SKM-1 treated with dmso at 0.1 percent for 144 hours (cell line): ENCODE data around the gene TRIM3.

Source experiments
- DNase-seq: peaks from one replicate; lab custom pipeline; 2025; ENCODE audit not compliant: unreplicated experiment; lab: John Stamatoyannopoulos, UW

Gene TRIM3

GRCh38 chr11:6481012-6481923 lies 7.5 kb upstream of the TRIM3 start, which contains the start of the genes ARFIP2 and TIMM10B:
Gene ARFIP2, minus strand, starts transcription at chr11:6481331. Its CDS starts 910 bp downstream, at chr11:6480421.
Gene TIMM10B, plus strand, starts transcription at chr11:6481501. Its CDS starts 16 bp downstream, at chr11:6481517.
- DNase-seq = peak; percentile 99

DNA sequence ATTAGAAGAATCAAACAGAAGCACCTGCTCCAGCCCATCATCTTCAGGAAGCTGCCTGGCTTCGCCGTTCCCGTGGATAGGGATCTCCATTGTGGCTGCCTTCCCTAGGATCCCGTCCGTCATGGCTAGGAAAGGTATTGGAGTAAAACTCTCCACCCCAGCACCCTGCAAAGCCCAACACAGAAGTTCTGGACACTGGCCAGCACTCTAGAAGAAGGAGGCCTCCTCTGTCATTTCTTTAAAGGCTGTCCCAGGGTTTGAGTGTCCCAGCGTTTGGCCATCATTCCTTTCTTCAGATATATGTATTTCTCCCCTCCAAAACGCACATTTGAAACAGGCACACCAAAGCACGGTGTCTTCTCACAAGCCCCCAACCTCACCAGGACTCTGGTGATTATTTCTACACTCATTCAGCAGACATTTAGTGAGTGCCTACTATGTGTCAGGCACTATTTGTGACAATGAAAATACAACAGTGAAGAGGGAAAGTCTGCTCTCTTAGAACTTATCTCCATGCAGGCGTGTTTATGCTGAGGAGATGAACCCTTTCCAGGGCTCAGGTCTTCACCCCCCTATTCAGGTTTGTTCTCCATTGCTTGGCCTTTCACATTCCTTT lies 6.7 kb upstream of the TRIM3 start:
- no peak for DNase-seq

DNA sequence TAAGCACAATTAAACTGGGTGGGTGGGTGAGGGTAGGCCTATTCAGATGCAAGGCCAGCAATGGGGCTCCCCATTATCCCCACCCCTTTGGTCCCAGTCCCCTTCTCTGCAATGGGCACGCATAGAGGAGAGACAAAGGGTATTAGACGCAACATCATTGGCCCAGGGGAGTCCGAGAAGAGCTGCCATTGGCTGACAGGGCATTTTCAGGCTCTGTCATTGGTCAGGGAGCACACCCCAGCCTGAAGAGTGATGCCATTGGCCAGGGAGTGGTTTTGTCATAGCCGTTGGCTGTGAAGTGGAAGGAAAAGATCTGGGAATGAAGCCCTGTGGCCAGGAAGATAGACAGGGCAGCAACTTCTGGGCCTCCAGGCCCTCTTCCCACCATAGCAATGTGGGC lies 2.8 kb upstream of the TRIM3 start:
- no peak for DNase-seq

DNA sequence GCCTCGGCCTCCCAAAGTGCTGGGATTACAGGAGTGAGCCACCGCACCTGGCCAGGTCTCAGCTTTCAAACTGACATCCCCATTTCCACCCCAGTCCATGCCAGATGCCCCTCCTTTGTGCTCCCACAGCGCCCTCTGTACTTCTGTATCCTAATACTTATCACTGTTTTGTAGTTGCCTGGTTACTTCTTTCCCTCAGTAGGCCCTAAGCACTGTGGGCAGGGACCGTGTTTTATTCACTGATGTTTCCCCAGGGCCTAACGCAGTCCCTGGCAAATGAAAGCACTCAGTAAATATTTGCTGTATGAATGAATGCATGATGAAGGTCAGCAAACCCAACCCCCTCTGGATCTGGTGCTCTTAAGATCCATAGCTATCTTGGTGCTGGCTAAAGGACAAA lies 2.2 kb upstream of the TRIM3 start:
- DNase-seq = peak; percentile 4

DNA sequence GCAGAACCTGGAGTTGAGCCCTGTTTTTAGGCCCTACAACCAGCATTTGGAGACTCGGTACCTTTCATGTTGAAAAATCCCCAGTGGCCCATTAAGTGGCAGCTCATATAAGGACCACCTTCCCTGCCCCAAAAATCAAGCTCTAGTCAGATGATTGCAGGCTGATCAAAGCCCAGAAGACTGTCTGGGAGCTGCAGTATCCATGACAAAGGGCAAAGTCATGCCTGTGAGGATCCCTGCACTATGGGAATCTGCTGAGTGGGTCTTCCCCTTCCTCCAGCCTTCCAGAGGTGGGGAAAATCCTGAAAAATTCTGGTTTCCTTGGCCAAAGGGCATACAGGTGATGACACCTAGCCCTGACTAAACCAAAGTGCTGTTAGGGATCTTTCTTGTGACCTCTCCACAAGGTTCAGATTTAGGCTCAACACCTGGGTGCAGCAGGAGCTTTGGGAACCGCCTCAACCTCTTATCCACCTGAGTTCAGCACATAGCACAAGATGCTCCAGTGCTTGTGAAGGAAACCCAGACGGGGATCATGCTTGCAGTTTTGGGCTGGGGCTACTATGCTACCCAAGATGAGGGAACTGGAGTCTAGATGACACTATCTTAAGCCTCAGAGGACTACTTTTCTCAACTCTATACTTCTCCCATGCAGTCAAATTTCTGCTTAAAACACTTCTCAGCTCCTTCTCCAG lies 1.2 kb upstream of the TRIM3 start:
- DNase-seq = no peak

DNA sequence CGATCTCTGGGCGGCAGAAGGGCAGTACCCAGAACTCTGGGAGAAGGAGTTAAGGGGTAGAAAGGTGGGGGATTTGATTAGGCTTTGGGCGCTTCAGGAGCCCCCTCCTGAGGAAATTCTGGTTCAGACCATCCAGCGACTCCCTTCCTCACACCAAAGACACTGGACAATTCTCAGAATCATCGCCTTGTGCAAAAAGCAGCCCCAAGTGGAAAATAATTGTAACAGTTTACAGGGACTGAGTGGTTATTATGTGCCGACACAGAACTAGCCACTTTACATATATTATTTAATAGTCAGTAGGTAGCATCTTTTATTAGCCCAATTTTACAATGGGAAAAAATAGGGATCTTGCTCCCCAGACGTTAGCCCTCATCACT lies 662 bp upstream of the TRIM3 start:
- DNase-seq = no peak

- no peak for DNase-seq
Observed at GRCh38 chr11:6472934-6473333, 807 bp downstream of the TRIM3 start.

DNA sequence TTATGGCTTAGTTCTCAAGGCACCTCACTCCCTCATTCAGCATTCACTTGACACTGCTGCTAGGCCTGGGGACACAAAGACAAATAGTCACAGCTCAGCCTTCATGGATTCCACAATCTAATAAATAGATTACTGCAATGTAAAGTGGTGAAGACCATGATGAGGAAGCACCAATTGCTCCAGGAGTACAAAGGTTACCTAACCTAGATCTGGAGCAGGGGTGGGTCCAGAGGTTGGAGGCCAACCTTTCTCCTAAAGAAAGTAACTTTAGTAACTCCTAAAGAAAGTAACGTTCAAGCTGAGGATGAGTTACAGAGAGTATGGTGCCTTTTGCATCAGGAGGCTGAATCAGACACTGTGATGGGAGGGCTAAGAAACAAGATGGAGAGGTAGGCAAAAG lies 4.1 kb downstream of the TRIM3 start:
- DNase-seq = no peak

GRCh38 chr11:6468712-6469495 lies 4.8 kb downstream of the TRIM3 start:
- peak; percentile 7 for DNase-seq

GRCh38 chr11:6459099-6459450 lies 14.7 kb downstream of the TRIM3 start:
- DNase-seq = no peak

- no peak for DNase-seq
Observed at GRCh38 chr11:6458352-6459098, 15.2 kb downstream of the TRIM3 start.

DNA sequence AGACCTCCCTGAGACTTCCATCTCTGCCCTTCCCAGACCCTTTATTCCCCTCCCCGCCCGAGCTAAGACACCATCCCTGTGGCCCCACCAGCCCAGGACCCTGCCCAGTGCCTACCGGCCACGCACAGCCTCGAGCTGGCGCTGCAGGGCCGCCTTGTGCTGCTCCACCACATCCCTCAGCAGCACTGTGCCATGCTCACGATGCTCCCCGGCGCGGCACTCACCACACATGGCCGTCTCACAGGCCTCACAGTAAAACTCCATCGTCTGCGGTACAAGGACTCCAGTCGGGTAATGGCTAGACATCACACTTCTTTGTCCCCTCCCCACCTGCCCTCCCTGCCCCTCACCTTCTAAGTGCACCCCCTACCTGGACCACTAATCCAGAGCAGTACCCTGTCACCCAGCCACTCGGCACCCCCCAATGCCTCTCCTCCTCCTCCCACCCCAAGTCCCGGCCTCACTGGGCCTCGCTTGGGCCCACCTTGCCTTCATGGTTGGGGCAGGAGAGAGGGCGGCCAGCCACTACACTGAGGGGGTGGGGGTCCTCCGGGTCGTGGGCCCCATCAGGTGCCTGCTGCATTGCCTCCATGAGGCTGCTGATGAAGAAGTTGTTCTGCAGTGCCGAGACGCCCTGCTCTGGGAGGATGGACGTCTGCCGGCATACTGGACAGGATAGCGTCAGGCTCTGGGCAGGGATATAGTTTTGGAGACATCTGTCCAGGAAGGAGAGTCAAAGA lies 16.0 kb downstream of the TRIM3 start:
- no peak for DNase-seq

DNA sequence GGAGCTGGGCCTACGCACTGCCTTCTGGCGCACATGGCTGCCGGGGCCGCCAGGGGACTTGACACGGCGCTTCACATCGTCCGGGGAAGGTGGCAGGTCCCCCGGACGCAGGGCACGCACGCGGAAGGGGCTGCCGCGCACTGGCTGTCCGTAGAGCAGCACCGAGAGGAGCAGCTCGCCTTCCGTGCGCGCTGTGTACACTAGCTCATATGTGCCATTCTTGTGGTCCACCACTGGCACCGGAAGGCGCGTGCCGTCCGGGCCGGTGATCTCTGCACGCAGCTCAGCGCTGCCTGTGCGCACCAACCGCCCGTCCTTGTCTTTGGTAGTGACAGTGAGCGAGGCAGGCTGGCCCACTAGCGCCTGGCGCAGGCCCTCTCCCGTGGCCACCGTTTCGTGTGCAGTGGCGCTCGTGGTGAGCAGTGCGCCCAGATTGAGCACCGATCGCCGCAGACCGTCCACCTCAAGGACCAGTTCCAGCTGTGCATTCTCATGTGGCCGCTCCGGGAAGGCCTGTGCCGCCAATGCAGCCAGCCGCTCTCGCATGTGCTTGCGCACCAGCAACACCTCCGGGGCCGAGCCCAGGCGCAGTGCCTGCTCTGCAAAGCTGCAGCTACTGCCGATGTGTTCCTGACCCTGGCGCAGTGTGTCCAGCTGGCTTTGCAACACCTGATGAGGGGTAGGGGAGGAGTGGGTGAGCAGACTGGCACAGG lies 17.2 kb downstream of the TRIM3 start:
- DNase-seq = no peak

DNA sequence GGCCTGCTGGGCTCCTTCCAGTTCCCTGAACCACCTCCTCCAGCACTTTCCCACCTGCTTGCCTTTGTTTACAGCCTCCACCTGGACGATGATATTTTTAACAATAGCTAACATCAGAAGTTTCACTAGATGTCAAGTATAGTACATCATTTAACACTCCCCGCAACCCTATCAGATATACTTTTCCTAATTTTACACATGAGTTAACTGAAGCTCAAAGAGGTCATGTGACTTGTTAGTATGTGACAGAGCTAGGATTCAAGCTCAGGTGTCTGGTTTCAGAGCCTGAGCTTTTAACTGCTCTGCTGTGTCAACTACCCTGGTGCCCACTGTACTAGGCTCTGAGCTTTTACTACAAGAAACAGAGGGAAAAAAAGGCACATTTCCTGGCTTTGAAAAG lies 18.7 kb downstream of the TRIM3 start:
- no peak for DNase-seq

DNA sequence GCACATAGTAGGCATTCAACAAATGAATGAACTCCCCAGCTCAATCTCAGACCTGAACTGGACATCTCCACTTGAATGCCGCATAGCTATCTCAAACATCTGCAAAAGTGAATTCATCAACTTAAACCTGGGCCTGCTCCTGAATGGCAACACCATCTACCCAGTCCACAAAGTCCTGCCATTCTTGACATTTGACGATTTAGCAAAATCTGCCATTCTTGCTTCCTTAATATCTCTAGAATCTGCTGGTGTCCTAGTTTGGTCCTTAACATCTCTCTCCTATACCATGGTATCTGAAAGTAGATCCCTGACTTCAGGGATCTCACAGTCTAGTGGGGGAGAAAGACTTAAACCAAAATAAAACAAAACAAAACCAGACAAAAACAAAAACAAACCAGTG lies 20.6 kb downstream of the TRIM3 start:
- DNase-seq = no peak

DNA sequence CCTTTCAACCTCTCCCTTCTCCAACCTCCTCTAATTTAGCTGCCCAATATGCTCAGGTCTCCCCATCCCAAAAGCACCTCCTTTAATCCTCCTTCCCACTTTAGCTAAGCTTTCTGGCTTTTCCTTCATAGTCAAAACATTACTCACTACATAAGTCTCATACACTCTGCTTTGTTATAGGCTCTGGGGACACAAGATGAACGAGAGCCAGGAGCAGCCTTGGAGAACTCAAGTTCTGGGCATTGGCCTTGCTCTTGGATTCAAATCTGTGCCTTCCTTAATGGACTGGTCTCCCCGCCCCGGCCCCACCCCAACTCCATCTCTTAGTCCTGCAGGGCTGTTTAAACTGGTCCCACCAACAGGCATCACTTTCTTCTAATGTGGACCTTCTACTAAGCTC lies 21.5 kb downstream of the TRIM3 start:
- DNase-seq = no peak

DNA sequence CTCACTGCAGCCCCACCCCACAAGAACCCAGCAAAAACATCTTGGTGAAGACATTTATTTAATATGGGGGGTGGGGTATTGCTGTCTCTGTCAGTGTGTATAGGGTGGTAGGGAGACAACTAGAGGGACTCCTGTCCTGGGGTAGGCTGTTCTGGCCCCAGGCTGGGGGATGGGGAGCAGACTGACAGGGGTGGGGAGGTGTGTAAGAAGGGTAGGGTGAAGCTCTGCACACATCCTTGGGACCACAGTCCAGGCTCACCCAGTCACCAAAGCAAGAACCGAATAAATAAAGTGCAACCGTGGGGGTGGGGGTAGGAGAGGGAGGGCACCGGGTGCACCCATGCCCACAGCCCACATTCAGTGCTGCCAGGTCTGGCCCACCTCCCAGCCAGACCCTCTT lies 25.2 kb downstream of the TRIM3 start:
- DNase-seq = no peak

- DNase-seq = peak; percentile 59
Observed at GRCh38 chr11:6443269-6444003, 30.3 kb downstream of the TRIM3 start.
